LNCAP (cell line): ENCODE data around the gene ATN1.

Experiments
- CTCF ChIP-seq: fragments of 450-650 bp; IDR thresholded peaks from 2 replicates; pipeline ENCODE4 v1.5.1; 2017; ENCODE audit warnings: mild to moderate bottlenecking

The ATN1 gene

GRCh38 chr12:6927379-6928021 lies at the start of gene ATN1:
Gene ATN1 (plus strand): TSS chr12:6927959. CDS start chr12:6934002, 6,043 bp downstream.
- TF ChIP-seq CTCF: no peak

DNA sequence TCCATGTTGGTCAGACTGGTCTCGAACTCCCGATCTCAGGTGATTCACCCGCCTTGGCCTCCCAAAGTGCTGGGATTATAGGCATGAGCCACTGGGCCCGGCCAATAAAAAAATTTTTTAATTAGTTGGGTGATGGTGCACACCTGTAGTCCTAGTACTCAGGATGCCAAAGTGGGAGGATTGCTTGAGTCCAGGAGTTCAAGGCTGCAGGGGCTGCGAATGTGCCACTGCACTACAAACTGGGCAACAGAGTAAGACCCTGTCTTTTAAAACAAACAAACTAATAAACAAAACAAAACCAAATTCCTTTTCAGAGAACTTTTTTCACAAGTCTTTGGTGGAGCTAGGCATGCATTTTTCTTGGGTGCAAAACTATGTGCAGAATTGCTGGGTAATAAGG lies 44.5 kb upstream of the ATN1 start:
- TF ChIP-seq CTCF: no peak

DNA sequence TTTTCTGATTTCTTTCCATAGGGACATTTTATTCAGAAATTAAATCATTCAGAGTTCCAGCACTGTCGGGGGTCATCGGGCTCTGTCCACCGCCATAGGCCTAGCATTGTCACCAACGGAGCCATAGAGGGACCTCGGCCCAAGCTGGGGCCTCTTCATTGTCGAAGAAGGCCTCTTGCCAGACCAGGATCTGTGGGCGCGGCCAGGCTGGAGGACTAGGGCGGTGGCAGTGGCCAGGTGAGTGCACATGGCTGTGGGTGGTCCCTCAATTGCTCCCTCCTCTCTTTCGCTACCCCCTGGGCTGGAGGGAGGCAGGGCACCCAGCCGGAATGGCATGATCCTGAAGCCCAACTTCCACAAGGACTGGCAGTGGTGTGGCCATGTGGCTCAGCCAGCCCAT lies 44.1 kb upstream of the ATN1 start:
- no peak for TF ChIP-seq CTCF

GRCh38 chr12:6884539-6884938 lies 43.2 kb upstream of the ATN1 start:
- TF ChIP-seq CTCF: no peak

- no peak for TF ChIP-seq CTCF
Observed at GRCh38 chr12:6887460-6887859, 40.3 kb upstream of the ATN1 start.

- no peak for TF ChIP-seq CTCF
Observed at GRCh38 chr12:6888360-6888759, 39.4 kb upstream of the ATN1 start.

DNA sequence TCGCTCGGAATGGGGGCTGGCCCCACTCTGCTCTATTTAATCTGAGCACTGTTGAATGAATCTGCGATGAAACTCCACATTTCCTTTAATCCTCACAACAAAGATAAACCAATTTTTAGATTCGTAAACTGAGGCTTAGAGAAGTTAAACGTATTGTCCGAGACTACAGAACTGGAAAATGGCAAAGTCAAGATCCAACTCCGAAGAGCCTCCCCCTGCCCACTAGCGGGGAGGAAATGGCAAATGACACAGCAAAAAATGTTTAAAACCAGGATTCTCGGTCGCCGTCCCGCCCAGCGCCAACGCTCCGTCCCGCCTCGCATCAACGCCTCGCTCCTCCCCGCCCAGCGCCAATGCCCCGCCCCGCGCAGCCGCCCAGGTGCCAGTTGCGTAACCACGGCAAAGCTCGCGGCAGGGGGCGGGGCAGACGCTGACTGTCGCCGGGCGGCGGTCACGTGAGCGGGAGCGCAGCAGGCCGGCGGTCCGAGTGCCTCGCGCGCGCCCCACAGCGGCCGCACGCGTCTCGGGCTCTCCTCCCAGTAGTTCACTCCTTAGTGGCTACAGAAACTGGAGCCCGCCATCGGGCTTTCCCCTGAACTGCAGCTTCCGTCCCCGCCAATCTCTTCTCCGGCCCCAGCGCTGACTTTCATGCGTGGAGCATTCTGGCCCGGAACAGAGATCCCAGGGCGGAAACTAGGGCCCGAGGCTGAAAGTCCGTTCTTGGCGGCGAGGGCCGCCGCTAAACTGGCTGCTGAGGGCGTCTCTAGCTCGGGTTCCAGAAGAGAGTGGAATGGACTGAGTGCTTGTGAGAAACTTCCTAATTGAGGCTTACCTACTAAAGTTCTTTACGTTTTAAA lies 36.7 kb upstream of the ATN1 start:
- TF ChIP-seq CTCF: peak; percentile 89
